HG02852 (cell line): ENCODE measurements around the gene NDST1.

ENCODE experiments used
- ATAC-seq: cut with Tn5 transposase; IDR thresholded peaks from one replicate; pipeline ENCODE4 v1.9.1; 2021; ENCODE audit warnings: mild to moderate bottlenecking, moderate library complexity; ENCODE audit not compliant: unreplicated experiment

Gene NDST1

DNA sequence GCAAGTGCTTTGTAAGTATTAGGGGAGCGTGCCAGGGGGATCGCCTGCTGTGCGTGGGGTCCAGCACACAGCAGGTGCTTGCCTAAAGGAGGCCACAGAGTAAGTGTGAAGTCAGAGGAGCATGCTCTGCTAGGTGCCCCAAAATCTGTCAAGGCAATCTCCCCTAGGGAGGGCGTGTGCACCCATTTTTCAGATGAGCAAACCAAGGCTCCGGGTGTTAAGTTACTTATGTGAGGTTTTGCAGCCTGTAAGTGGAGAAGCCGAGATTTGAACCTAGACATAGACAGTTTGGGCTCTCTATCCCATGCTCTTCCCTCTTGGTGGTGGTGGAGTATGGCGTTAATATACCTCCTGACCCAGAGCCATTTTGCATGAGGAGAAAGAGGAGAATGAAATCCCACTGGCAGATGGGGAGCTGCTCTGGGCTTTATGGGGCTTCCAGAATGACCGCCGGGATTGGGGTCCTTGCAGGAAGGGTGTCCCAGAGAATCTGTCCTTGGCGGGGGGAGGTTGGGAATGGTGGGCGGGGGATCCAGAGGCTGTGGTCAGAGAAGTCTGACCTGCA, 14.1 kb downstream of the NDST1 start:
- ATAC-seq = no peak

DNA sequence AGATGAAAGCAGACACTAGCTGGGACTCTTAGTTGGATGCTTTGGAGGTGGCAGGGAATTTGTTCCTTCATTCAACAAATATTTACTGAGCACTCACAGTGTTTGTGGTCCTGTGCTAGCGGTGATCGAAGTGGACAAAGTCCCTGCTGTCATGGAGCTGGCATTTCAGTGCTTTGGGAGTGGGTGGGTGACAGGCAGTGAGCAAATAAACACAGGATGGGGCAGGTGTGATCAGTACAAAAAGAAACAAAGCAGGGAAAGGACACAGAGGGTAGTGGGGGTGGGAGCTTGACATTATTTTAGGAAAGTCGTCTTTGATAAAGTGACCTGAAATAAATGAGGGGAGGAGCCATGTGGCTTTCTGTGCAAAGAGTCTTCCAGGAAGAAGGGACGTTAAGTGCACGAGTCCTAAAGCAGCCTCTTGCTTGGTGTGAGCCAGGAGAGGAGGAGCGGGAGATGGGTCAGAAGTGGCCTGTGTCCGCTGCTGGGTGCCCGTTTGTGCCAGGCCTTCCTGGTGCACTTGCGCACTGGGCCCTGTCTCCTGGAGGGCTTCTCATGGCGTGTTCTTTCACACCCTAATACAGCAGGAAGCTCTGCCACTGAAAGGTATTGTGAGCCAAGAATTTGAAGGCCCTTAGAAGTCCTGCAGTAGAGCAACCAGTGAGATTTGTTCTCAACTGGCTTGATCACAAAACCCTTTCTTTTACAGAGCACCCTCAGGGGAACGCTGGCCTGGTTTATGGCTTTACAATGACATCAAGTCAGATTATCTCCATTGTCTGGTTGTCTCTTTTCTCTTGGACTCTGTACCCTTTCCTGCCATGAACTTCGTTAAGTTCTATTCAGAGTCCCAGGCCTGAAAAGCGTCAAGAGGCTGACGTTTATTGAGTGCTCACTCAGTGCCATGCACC, 14.8 kb downstream of the NDST1 start:
- ATAC-seq = no peak

DNA sequence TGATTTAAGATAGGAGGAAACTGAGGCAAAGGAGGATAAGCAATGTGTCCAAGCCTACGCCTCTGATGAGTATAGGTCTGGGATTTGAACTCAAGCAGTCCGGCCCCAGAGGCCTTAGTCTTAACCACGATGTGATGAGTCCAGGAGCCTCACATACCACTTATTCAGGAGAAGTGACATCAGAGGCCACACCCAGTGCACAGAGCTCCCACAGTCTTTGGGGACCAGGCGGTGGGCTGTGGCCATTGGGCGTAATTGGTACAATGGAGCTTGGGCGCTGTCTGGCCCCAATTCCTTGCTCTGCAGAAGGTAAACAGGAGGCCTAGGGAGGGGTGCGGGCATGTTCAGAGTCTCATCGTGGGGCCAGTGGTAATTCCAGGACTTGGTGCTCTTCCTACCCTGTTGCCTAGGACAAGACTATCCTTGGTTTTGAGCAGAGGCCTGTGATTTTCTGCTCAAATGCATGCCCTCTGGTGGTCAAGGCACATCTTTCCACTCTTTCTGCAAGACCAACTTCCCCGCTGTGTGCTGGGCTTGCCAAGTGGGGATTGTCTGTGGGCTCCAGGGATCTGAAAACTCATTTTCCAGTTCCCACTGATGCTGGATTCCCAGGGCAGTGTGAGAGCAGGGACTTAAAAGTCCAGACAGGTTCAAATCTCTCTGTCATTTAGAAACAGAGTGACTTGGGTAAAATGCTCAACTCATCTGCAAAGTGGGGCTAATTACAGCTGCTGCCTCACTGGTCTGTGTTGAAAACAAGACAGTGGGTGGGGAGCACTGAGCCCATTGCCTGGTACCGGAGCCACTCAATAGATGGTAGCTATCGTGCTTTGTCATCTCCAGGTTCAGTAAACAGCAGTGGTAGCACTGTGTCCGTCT, 15.8 kb downstream of the NDST1 start:
- ATAC-seq = no peak

DNA sequence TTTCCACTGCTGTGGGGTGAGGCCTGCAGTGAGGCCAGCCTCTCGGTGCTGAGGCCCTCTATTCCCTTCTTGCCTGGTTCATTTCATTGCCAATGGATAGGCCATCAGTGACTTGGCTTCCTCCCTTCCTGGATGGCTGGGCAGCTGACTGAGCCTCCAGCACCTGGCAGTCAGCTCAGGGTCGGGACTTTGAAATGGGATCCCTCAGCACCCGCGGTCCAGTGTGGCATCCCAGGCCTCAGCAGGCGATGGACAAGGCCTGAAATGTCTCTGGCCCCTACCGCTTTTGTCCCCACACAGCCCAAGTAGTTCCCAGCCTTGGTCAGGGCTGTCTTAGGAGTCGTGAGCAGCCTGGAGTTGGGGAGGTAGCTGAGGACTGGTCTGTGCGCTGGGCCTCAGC, 17.2 kb downstream of the NDST1 start:
- no peak for ATAC-seq

DNA sequence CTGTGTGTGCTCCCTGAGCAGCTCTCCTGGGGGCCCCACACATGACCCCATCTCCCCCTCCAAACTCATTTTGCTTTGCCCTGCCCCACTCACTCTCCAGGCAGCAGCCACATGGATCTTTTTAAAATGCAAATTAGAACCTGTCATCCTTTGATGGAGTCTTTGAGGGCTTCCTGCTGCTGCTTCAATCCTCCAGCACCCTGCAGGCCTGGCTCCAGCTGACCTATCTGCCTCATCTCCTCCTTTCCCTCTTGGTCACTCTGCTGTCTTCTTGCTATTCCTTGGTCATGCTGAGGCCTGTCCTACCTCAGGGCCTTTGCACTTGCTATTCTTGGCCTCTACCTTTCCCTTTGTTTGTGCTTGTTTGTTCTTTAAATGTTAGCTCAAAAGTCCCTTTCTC, 17.9 kb downstream of the NDST1 start:
- no peak for ATAC-seq

DNA sequence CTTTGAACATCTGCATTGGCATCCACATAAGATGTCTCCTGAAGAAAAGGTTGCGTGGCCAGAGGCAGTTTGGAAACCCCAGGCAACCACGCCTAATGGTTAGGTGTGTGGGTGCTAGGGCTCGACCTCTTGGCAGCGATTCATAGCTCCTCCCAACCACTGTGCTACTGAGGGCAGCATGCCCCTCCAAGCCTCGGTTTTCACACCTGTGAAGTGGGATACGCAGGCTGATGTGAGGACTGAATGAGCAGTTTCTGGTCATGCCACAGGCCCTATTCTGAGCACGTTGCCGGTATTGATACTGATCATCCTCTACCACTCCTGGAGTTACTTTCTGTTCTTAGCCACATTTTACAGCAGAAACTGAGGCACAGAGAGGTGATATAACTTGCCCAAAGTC, 19.1 kb downstream of the NDST1 start:
- ATAC-seq = no peak

DNA sequence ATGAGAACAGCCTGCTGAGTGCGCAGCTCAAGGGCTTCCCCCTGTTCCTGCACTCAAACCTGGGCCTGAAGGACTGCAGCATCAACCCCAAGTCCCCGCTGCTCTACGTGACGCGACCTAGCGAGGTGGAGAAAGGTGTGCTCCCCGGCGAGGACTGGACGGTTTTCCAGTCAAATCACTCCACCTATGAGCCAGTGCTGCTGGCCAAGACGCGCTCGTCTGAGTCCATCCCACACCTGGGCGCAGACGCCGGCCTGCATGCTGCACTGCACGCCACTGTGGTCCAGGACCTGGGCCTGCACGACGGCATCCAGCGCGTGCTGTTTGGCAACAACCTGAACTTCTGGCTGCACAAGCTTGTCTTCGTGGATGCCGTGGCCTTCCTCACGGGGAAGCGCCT, 19.9 kb downstream of the NDST1 start:
- ATAC-seq = no peak

DNA sequence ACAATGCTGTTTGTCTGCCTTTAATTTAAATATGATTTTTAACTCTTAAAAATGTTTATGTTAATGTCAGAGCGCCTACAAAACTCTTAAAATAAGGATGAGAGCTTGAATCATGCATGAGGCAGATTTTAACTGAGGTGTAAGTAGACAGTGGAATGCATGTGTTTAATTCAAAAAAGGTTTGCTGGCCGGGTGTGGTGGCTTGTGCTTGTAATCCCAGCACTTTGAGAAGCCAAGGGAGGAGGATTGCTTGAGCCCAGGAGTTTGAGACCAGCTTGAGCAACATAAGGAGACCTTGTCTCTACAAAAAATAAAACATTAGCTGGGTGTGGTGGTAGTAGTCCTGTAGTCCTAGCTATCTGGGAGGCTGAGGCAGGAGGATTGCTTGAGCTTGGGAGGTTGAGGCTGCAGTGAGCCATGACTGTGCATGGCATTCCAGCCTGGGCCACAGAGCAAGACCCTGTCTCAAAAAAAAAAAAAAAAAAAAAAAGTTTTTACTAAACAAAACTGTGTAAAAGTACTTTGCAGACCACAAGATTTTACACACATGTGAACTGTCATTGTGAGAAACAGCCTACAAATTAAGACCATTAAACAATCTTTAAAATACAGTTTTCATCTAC, 21.1 kb downstream of the NDST1 start:
- ATAC-seq = no peak

DNA sequence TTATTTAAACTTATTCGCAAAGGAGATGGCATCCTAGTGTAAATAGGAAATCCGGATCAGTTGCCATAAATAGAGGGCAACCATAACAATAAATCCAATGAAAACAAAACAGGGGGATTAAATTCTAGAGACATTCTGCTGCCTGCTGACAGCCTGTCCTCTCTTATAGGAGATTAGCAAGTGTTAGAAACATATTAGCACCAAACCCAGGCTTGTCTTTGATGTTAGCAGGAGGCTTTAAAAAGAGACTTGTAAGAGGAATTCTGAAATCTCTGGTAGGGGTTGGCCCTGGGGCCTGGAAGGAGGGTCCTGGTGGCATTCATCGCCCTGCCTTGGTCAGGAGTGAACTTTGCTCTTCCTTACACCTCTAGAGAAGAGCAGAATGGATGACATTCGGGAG, 21.6 kb downstream of the NDST1 start:
- ATAC-seq = no peak

DNA sequence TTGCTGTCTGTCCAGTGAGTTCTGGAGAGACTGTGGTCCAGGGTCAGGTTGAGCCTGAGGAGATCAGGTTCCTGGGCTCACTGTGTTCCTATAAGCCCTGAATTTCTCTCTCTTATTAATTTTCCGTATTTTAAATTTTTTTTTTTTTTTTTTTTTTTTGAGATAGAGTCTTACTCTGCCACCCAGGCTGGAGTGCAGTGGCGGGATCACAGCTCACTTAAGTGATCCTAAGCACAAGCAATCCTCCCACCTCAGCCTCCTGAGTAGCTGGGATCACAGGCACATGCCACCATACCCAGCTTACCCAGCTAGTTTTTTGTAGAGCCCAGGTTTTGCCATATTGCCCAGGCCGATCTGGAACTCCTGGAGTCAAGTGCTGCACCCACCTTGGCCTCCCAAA, 22.5 kb downstream of the NDST1 start:
- ATAC-seq = no peak

DNA sequence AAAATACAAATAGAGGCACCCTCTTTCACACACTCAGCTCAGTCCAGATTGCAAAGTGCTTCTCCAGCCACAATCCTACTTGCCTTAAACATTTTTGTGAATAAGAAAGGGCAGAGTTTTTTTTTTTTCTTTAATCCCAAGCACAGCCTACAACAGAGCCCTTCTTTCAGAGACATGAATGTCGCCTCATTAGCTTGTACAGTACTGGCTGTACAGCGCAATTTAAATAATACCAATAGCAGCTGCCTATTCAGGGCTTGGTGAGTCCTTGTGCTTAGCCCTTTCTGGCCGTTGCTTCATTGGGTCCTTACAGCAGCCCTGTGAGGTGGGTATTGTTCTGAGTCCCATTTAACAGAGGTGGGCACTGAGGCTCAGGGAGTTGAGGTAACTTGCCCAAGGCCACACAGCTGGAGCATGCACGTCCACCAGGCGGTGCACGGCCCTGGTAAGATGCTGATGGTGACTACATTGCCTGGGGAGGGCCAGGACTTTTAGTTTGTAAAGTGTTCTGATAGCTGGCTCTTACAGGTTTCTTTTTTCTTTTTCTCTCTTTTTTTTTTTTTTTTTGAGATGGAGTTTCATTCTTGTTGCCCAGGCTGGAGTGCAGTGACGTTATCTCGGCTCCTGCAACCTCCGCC, 23.1 kb downstream of the NDST1 start:
- no peak for ATAC-seq

DNA sequence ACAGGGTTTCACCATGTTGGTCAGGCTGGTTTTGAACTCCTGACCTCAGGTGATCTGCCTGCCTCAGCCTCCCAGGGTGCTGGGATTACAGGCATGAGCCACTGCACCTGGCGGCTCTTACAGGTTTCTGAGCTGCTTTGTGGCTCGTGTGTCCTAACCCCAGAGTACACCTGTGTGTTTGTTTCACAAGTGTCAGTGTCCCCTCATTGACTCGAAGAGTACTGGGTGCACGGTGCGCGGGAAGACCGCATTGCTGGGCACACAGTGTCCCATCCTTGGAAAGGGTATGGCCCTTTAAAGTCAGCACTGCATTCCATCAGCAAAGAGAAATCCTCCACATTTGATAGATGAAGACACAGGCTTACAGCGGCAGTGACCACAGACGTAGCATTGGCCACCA, 23.8 kb downstream of the NDST1 start:
- ATAC-seq = no peak

DNA sequence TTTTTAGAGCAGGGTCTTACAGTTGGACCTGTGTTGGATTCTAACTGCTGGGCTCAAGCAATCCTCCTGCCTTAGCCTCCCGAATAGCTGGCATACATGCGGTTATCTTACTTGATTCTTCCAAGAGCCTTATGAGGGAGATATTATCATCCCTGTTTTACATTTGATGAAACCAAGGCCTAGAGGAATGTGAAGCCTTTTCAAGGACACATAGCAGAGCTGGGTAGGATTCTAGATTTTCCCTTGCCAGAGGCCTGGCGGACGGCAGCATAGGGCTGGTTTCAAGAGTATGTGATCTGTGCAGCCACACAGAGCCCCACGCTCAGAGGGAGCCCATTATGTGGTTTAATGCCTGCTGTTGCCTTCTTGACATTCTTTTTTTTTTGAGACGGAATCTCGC, 24.2 kb downstream of the NDST1 start:
- ATAC-seq = no peak

DNA sequence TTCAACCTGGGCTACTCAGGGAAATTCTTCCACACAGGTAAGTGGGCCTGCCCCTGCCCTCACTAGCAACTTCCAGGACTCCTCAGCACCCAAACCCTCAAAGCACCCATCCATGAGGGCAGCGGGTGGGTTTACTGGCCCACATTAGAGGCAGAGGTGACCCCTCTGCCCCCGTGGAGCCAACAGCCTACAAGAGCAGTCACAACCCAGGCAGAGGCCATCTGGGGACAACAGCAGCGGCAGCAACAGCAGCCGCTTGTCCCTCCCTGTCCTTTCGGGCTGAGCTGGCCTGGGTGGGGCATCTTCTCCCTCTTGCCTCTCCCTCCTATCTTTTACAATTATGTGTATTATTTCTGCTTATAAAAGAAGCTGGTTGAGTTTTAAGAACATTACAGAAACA, 25.1 kb downstream of the NDST1 start:
- no peak for ATAC-seq

DNA sequence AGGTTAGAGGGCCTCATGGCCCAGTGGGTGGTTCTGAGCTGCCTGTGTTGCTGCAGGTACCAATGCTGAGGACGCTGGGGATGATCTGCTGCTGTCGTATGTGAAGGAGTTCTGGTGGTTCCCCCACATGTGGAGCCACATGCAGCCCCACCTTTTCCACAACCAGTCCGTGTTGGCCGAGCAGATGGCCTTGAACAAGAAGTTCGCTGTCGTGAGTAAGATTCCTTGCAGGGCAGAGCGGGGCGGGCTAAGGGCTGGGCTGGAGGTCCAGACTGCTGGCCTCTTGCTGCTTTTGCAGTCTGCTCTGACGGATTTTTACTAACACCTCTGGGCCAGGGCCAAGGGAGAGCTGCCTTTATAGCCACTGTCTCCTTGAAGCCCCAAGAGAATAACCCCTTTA, 26.9 kb downstream of the NDST1 start:
- no peak for ATAC-seq

DNA sequence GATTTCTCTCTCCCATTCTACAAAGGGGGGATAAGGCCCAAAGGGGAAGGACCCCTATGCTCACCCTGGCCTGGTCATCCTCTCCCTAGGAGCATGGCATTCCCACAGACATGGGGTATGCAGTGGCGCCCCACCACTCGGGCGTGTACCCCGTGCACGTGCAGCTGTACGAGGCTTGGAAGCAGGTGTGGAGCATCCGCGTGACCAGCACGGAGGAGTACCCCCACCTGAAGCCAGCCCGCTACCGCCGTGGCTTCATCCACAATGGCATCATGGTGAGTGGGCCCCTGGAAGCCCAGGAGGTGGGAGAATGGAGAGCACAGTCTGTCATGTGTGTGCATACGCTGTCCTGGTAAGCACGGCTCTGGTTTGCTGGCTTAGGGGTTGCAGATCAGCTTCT, 27.7 kb downstream of the NDST1 start:
- ATAC-seq = no peak

DNA sequence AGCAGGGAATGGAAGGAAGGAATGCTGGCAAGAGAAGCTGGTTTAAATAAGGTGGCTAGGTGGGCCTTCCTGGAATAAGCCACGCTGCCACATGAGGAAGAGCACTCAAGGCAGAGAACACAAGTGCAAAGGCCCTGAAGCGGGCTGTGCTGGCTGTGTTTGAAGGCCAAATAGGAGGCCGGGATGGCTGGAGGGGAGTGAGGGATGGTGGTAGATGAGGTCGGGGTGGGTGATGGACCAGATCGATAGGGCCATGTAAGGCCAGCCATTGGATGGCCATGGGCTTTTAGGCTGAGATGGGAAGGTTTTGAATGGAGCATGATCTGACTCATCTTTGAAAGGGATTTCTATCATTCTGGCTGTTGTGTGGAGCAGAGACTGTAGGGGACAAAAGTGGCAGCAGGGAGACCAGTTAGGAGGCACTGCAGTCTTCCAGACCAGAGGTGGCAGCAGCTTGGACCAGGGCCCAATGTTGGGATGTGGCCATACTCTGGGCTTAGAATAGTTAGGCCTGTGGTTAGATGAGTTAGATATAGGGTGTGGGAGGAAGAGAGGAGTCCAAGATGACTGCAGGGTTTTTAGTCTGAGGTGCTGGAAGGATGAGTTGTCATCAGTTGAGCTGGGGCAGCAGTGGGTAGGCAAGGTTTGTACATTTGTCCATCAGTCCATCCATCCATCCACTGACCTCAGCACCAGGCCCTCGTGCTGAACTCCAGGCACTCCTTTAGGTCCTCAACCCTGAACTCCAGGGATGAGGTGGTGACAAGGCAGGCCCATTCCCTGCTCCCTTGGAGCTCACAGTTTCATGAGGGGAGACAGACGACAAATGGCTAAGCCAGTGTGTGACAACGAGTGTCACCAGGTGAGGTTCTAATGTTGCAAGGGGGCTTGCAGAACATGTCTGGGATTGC, 30.3 kb downstream of the NDST1 start:
- ATAC-seq = no peak

DNA sequence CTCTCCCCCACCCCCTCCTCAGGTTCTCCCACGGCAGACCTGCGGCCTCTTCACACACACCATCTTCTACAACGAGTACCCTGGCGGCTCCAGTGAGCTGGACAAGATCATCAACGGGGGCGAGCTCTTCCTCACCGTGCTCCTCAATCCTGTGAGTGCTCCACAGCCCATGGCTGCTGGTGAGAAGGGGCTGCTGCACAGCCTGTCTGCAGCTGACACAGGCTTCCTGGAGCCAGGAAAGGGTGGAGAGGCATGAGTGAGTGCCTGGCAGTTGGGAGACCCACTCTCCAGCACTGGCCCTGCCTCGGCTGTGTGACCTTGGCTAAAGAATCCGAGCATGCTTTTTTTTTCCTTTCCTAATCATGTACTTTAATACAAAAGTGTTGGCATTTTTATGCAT, 31.3 kb downstream of the NDST1 start:
- no peak for ATAC-seq

DNA sequence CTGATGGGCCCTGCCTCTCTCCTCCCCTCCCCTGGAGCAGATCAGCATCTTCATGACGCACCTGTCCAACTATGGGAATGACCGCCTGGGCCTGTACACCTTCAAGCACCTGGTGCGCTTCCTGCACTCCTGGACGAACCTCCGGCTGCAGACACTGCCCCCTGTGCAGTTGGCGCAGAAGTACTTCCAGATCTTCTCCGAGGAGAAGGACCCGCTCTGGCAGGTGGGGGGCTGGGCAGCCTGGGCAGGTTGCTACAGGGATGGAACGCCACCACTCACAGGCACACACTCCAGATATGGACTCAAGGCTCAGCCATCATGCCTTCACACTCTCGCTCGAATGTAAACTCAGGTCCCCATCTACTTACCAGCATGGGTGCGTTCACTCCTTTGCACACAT, 32.1 kb downstream of the NDST1 start:
- no peak for ATAC-seq
